ENCODE data around the gene CFAP73. TPM values are rescaled to one million over a fixed set of nuclear protein-coding genes. Genes with fewer than 3 reads are reported as not detected.

The CFAP73 gene
- total RNA-seq, 1 experiment from 2014 or later: 0.10 TPM

GRCh38 chr12:113195598-113195997 is 46.1 kb downstream of the CFAP73 start:
- Histone ChIP-seq H3K27me3 (ENCODE audit: control insufficient read depth, insufficient read depth, low read length) (no peaks in the 10 kb centered on the region), H3K9me3 (ENCODE audit: control insufficient read depth, insufficient read depth, low read depth, low read length) (no peaks in the 10 kb centered on the region), H3K27ac (ENCODE audit: low read length) (peak overlapping the region; percentile 67), H3K4me1 (ENCODE audit: control insufficient read depth, insufficient read depth, low read length) (peaks cover 44% of the 10 kb centered on the region), H3K4me3 (ENCODE audit: low read depth in 2 of 2, low read length in 2 of 2) (no peak overlapping the region), H3K36me3 (ENCODE audit: control insufficient read depth, insufficient read depth, low read length) (no peaks in the 10 kb centered on the region)
- CTCF ChIA-PET: no interaction called here
- TF ChIP-seq TCF7L2 (IDR thresholded peaks at IDR 0.05; ENCODE audit: low read depth, low read length) (no peak), POLR2AphosphoS5 (IDR thresholded peaks at IDR 0.05; ENCODE audit: low read depth, low read length) (no peak), SIN3A (IDR thresholded peaks at IDR 0.05; ENCODE audit: borderline replicate concordance, insufficient read depth, low read depth, low read length) (no peak)
- TF ChIP-seq, protein P1, sequence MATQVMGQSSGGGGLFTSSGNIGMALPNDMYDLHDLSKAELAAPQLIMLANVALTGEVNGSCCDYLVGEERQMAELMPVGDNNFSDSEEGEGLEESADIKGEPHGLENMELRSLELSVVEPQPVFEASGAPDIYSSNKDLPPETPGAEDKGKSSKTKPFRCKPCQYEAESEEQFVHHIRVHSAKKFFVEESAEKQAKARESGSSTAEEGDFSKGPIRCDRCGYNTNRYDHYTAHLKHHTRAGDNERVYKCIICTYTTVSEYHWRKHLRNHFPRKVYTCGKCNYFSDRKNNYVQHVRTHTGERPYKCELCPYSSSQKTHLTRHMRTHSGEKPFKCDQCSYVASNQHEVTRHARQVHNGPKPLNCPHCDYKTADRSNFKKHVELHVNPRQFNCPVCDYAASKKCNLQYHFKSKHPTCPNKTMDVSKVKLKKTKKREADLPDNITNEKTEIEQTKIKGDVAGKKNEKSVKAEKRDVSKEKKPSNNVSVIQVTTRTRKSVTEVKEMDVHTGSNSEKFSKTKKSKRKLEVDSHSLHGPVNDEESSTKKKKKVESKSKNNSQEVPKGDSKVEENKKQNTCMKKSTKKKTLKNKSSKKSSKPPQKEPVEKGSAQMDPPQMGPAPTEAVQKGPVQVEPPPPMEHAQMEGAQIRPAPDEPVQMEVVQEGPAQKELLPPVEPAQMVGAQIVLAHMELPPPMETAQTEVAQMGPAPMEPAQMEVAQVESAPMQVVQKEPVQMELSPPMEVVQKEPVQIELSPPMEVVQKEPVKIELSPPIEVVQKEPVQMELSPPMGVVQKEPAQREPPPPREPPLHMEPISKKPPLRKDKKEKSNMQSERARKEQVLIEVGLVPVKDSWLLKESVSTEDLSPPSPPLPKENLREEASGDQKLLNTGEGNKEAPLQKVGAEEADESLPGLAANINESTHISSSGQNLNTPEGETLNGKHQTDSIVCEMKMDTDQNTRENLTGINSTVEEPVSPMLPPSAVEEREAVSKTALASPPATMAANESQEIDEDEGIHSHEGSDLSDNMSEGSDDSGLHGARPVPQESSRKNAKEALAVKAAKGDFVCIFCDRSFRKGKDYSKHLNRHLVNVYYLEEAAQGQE (IDR thresholded peaks at IDR 0.05; ENCODE audit: insufficient read depth in 1 of 2, low read depth in 2 of 2, low read length in 1 of 2): no peak
- TF ChIP-seq, protein P2, sequence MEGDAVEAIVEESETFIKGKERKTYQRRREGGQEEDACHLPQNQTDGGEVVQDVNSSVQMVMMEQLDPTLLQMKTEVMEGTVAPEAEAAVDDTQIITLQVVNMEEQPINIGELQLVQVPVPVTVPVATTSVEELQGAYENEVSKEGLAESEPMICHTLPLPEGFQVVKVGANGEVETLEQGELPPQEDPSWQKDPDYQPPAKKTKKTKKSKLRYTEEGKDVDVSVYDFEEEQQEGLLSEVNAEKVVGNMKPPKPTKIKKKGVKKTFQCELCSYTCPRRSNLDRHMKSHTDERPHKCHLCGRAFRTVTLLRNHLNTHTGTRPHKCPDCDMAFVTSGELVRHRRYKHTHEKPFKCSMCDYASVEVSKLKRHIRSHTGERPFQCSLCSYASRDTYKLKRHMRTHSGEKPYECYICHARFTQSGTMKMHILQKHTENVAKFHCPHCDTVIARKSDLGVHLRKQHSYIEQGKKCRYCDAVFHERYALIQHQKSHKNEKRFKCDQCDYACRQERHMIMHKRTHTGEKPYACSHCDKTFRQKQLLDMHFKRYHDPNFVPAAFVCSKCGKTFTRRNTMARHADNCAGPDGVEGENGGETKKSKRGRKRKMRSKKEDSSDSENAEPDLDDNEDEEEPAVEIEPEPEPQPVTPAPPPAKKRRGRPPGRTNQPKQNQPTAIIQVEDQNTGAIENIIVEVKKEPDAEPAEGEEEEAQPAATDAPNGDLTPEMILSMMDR (IDR thresholded peaks at IDR 0.05): no peak
- in situ Hi-C loops (cut with HindIII; ENCODE audit: low pct_unique_long_range_greater_than_20kb, low sequenced_read_pairs): no loop called here
- intact Hi-C loops (cut with micrococcal nuclease; ENCODE audit: unreplicated experiment): no loop called here
- DNase-seq (ENCODE audit: low read depth, low spot score) (no peak), ATAC-seq (no peak)
- no TSS peak for BruUV-seq (replicated peaks)
- POLR2A ChIA-PET: interaction anchor here (0.5 kb wide), 1 partner anchor 160 kb away, joined by 4 read pairs; no protein-coding TSS in a partner anchor

DNA sequence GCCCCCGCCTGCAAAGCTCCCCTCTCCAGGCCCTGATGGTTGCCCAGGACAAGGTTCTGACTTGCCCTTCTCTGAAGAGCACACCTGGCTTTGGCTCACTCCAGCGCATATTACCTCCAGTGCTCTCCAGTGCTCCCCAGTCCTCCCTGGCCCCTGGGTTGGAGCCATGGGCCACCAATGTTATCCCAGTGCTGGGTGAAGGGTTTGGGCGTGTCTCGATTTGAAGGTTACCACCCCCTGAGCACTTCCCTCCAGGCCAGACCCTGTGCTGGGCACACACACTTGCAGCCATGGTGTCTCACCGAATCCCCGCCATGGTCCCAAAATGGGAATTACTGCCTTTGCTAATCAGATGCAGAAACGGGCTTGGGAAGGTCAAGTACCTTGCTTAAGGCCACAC is 47.1 kb downstream of the CFAP73 start:
- no peaks in the 10 kb centered on the region for H3K36me3 ChIP-seq (ENCODE audit: control insufficient read depth, insufficient read depth, low read length)
- intact Hi-C loops (cut with micrococcal nuclease; ENCODE audit: unreplicated experiment): no loop called here
- BruUV-seq (replicated peaks): no TSS peak
- POLR2A ChIA-PET: interaction anchor here (0.7 kb wide), 1 partner anchor 65 kb away, joined by 20 read pairs; no protein-coding TSS in a partner anchor
- no peak overlapping the region for H3K4me3 ChIP-seq (ENCODE audit: low read depth in 2 of 2, low read length in 2 of 2)
- in situ Hi-C loops (cut with HindIII; ENCODE audit: low pct_unique_long_range_greater_than_20kb, low sequenced_read_pairs): no loop called here
- TF ChIP-seq, protein P1 (IDR thresholded peaks at IDR 0.05; ENCODE audit: insufficient read depth in 1 of 2, low read depth in 2 of 2, low read length in 1 of 2): no peak
- TF ChIP-seq POLR2AphosphoS5 (IDR thresholded peaks at IDR 0.05; ENCODE audit: low read depth, low read length): no peak
- TF ChIP-seq, protein P2 (IDR thresholded peaks at IDR 0.05): no peak
- no peaks in the 10 kb centered on the region for H3K27me3 ChIP-seq (ENCODE audit: control insufficient read depth, insufficient read depth, low read length)
- CTCF ChIA-PET: interaction anchor here (0.7 kb wide), 1 partner anchor 26 kb away, joined by 5 read pairs; no protein-coding TSS in a partner anchor
- H3K4me1 ChIP-seq (ENCODE audit: control insufficient read depth, insufficient read depth, low read length): peaks cover 40% of the 10 kb centered on the region
- ATAC-seq (peak; percentile 10; the same call in 1 of the 2 replicates), DNase-seq (ENCODE audit: low read depth, low spot score) (no peak)
- H3K27ac ChIP-seq (ENCODE audit: low read length): peak overlapping the region; percentile 40
- H3K9me3 ChIP-seq (ENCODE audit: control insufficient read depth, insufficient read depth, low read depth, low read length): no peaks in the 10 kb centered on the region
